NOMO-1 treated with DMSO at 0.1 percent for 48 hours (cell line): Measurements from ENCODE around the gene SPG7.
"Not testable (repeated sequence)": the region's sequence is repeated elsewhere in the genome, so short reads cannot be mapped to it uniquely, and the experiment has no call there.

Experiments used
- DNase-seq: peaks from one replicate; lab custom pipeline; 2025; ENCODE audit not compliant: unreplicated experiment; lab: John Stamatoyannopoulos, UW

The SPG7 gene

DNA sequence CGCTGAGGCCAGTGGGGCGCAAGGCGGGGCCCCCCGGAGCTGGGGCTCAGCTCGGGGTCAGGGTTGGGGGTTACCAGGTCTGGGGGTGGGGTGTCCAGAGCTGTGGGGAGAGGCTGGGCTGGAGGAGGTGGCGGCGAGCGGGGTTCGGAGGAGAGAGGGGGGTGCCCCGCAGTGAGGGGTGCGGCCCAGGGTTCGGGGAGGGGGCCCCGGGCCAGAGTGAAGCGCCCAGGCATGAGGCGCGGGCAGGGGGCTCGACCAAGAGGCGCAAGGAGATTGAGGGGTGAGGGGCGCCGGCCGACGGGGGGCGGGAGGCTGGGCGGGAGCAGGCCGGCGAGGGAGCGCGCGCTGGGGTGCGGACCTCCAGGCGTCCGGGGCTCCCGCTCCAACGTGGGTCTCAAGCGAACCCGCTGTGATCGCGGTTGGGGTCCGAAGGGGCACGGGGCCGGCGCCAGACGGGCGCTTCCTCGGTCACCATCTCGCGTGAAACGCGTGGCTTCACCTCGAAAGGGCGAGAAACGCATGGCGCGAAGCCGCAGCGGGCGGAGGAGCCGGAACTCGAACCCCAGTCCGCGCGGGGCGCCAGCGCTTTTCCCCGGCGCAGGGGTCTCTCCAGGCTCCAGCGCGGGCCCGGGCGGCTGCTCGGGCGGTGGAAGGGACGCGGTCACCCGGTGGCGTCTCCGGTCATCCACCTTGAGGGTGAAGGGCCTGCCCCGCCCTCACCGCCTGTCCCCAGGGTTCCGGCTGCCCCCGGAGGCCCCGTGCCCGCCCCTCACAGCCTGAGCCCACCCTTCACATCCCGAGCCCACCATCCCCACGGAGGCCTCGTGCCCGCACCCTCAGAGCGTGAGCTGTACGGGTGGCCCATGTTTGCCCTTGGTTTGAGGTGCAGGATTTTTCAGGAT, 68.2 kb downstream of the SPG7 start:
- DNase-seq = no peak

DNA sequence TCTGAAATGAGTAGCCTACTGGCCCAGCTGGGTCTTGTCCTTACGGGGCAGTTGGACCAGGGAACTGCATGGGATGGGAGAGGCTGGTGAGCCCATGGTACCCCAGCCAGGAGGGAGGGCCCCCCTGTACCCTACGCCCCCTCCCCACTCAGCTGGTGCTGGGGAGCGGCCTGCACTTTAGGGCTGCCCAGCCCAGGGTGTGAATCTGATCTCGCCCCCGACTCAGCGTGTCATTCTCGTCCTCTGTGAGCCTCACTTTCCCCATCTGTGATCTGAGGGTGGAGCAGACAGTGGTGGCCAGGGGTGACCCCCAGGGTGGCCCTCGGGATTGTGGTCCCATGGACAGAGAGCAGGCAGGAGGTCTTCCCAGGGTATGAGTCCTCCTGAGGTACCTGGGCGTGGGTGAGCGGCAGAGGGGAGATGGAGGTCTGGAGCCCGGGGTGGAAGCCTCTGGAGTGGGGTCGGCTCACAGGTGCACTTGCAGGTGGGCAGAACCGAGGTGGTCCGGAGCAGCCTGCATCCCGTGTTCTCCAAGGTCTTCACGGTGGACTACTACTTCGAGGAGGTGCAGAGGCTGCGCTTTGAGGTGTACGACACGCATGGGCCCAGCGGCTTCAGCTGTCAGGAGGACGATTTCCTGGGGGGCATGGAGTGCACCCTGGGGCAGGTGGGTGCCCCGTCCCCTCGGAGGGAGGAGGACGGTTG, 69.0 kb downstream of the SPG7 start:
- no peak for DNase-seq

DNA sequence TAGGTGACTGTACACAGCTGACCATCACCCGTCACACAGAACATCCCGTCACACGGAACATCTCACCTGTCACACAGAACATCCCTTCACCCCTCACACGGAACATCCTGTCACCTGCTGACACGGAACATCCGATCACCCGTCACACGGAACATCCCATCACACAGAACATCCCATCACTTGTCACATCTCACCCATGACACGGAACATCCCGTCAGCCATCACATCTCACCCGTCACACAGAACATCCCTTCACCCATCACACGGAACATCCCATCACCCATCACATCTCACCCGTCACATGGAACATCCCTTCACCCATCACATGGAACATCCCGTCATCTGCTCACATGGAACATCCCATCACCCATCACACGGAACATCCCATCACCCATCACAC, 71.1 kb downstream of the SPG7 start:
- DNase-seq = no peak

DNA sequence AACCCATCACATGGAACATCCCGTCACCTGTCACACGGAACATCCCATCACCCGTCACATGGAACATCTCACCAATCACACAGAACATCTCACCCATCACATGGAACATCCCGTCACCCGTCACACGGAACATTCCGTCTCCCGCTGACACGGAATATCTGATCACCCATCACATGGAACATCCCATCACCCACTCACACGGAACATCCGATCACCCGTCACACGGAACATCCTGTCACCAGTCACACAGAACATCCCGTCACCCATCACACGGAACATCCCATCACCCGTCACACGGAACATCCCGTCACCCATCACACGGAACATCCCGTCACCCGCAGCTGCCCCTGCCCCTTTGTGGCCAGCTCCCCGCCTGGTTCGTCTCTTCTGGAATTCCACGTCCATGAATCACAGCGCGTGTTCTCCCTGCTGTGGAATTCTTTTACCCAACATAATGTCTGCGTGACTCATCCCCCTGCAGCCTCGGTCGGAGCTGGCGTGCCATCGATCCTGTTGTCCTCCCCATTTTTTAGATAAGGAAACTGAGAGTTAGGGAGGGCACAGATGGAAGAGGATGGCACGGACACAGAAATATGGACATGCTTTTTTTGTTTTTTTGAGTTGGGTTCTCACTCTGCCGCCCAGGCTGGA, 73.0 kb downstream of the SPG7 start:
- no peak for DNase-seq

DNA sequence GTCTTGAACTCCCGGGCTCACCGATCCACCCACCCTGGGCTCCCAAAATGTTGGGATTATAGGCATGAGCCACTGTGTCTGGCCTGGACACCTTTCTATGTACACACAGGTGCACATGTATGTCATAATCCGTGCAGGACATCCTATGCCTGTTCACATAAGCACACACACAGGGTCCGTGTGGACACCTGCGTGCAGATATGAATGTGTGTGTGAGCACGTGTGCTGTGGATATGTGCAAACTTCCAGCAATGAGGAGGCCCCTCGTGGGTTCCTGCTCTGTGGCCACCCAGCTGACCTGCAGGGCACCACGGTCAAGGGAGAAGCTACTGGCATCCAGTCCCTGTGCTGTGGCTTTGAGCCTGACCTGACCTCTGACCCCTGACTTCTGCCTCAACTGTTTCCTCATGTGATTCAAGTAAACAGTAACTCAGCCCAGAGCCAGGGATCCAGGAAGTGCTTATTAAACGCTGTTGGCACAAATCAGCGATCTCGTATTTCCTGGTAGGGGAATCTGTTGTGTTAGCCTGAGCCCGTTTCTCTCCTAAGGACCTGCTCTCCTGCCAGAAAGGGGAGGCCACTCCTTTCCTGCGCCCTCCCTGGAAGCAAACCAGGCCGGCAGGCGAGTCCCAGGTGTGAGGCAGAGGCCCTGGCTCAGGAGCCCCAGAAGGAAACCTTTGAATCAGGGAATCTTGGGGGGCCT, 73.8 kb downstream of the SPG7 start:
- no peak for DNase-seq

DNA sequence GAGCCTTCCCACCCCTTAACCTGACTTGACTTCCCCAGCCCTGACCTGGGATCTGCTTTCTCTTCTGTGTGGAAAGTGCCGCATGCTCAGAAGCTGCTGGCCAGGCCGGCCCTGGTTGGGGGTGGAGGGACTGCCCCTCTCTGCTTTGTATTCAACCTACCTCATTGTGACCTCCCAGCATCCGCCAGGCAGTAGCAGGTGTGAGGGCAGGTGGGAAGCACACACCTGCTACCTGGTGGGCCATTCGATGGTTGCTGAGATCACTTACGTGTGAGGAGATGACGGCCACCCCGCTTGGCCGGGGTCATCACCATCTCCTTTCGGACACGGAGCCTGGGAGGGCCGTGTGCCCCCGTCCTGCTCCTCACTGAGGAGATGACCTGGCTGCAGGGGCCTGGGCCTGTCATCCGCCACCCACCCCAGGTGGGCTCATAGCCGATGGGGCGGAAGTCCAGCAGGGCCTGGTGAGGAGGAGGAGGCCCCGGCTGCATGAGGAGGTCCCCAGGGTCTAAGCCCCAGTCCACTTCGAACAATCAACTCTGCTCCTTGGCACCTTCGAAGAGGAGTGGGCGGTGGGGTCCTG, 74.5 kb downstream of the SPG7 start:
- no peak for DNase-seq

DNA sequence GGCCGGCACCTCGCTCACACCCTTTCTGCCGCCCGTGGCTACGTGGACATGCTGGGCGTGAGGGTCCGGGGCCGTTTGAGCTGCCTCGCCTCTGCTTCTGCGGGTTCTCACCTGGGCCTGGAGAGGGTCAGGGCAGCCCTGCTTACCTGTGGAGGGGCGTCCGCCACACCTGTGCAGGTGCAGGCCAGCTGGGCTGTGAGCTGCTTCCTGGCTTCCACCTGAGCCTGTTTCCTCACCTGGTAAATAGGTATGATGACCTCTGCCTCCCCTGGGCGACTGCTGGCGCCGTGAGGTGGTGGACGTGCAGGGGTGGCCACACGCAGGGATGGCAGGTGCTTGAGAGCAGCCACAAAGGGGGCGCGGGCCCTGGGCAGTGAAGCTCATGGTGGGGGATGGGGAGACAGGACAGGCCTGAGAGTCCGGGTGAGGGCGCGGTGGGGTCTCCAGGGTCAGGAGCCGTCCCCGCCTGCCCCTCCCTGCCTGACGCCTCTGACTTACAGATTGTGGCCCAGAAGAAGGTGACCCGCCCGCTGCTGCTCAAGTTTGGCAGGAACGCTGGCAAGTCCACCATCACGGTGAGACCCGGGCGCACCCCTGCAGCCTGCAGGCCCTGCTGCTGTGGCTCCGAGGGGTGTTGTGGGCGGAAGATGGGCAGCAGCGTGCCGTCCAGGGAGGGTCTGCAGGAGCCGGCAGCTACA, 75.1 kb downstream of the SPG7 start:
- DNase-seq = no peak

DNA sequence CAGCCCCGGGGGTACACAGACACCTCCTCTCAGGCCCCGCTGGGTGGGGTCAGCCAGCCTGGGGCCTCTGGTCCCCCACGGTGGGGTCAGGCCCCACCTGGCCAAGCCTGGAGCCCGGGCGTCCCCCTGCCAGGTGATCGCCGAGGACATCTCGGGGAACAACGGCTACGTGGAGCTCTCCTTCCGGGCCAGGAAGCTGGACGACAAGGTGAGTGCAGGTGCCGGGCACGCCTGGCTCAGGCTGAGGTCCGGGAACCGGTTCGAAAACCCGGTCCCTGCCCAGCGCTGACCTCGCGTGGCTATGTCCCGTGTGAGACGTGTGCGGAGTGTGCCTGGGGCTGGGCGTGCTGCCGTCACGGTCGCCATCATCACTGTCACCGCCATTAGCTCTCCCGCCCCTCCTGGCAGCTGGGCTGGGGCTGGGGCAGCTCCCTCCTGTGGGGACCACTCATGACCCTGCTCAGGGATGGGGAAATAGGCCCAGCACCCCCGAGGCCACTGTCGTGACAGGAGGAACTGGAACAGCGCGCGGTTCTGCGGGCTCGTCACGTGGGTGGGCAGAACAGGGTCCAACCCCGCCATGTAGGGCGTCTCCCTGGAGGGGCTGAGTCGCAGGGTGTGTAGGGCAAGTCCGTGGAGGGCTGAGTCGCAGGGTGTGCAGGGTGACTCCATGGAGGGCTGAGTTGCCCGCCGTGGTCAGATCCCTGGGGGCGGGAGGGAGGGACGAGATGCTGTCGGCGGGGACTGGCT, 75.9 kb downstream of the SPG7 start:
- DNase-seq = no peak

DNA sequence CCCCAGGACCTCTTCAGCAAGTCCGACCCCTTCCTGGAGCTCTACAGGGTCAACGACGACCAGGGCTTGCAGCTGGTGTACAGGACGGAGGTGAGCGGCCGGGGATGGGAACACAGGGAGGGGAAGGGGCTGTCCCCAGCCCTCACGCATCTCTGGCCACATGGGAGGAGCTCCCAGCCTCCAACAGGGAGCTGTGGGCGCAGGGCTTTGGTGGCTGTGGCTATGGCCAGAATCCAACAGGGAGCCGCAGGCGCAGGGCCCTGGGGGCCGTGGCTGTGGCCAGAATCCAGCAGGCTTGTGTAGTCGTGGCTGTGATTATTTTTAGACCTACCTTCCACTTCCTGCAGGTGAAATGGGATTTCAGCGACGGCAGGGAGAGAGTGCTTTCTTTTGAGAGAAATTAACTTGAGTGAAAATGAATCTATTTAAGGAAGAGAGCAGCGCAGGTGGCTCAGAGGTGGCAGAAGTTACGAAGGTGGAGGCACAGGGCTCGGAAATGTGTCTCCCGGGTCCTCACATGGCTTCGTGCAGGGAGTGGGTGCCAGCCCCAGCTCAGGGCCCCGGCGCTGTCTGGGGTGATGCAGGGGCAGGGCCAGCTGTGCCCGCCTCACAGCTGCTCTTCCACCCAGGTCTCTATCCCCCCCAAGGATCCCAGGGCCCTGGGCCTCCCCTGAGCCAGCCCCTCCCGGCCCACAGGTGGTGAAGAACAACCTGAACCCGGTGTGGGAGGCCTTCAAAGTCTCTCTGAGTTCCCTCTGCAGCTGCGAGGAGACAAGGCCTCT, 76.8 kb downstream of the SPG7 start:
- no peak for DNase-seq

DNA sequence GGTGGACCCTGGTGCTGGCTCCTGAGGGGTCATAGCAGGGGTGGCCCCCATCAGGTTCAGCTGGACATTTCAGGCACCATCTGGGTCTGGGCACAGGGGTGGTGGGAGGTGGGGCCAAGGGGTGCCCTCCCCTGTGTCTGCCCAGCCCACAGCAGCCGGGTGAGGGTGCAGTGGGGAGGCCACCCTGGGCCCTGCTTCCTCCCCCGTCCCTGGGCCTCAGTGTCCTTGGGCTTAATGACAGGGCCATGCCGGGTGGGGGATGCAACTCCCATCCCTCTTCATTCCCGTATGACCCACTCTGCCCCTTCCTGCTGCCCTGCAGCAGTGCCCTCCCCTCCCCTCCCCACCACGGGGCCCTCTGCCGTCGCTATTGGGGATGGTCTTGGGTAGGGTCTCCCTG, 78.0 kb downstream of the SPG7 start:
- no peak for DNase-seq

DNA sequence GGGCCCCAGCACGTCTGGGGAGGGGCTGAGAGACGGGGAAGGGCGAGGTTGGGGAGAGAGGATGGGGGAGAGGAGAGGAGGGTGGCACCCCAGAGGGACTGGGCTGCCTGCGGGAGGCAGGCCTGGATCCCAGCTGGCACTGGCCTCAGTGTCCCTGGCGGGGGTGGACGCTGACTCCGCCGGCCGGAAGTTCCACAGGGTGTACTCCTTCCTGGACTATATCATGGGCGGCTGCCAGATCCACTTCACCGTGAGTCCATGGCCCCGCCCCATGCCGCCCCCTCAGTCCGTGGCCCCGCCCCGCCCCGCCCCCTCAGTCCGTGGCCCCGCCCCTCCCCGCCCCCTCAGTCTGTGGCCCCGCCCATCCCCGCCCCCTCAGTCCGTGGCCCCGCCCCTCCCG, 78.7 kb downstream of the SPG7 start:
- no peak for DNase-seq

DNA sequence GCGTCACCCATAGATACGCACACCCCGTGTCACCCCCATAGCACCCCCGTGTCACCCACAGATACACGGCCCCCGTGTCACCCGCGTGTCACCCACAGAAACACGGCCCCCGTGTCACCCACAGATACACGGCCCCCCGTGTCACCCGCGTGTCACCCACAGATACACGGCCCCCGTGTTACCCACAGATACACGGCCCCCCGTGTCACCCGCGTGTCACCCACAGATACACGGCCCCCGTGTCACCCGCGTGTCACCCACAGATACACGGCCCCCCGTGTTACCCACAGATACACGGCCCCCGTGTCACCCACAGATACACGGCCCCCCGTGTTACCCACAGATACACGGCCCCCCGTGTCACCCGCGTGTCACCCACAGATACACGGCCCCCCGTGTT, 79.5 kb downstream of the SPG7 start:
- not testable (repeated sequence) for DNase-seq

DNA sequence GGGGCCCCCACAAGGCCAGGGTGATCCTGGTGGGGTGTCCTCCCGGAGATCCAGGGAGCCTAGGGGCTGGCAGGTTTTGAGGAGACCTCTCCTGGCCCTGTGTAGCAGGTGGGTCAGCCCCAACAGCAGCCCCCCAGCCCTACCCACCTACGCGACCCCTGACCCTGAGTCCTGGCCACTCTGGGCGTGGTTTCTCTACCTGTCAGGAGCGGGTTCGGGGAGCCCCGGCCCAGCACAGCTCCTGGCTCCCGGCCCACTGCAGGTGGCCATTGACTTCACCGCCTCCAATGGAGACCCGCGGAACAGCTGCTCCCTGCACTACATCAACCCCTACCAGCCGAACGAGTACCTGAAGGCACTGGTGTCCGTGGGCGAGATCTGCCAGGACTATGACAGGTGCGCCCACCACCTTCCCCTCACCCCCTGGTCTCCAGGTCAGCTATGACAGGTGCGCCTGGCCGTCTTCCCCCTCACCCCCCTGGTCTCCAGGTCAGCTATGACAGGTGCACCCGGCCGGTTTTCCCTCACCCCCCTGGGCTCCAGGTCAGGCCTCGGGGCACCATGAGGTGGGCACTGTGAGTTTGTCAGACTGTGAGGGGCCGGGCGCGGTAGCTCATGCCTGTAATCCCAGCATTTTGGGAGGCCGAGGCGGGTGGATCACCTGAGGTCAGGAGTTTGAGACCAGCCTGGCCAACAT, 80.4 kb downstream of the SPG7 start:
- no peak for DNase-seq

DNA sequence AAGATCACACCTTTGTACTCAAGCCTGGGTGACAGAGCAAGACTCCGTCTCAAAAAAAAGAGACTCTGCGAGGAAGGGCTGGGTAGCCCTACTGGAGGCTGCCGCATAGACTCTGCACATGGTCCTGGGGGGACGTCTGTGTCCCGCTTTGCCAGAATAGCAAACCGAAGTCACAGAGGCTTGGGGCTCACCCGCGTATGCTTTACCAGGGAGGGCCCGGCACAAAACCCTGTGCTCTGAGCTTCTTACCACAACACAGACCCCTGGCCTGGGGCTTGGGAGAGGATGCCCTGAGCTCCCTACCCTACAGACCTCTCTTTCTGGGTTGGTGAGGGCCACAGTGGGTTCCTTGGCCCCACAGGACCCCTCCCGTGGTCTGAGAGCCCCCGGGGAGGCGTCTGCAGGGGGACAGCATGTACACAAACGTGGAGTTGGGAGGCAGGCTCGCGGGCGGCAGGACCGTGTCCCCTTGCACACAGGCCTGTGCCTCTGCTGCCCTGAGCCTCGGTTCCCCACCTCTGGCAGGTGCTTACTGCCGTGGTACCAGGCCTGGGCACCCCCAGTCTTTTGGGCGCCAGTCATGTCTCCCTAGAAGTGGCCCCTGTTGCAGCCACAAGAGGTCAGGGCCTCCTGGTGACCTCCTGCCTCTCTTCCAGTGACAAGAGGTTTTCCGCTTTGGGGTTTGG, 81.2 kb downstream of the SPG7 start:
- DNase-seq = no peak

DNA sequence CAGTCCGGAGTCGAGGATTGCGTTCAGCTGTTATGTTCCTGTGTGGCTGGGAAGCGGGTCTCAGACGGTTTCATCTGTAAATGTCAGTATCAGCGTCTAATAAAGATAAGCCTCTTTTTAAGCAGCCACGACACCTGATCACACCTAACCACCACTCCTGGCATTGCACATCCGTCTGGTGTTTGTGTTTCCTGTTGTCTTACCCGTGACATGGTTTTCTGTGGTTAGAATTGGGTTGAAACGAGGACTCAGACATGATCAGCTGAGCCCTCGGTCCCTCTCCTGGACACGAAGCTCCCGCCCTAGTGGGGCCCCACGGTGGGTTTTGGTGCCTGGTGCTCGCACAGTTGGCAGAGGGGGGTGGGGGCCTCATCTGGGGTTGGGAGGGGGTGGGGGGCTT, 85.6 kb downstream of the SPG7 start:
- DNase-seq = no peak

DNA sequence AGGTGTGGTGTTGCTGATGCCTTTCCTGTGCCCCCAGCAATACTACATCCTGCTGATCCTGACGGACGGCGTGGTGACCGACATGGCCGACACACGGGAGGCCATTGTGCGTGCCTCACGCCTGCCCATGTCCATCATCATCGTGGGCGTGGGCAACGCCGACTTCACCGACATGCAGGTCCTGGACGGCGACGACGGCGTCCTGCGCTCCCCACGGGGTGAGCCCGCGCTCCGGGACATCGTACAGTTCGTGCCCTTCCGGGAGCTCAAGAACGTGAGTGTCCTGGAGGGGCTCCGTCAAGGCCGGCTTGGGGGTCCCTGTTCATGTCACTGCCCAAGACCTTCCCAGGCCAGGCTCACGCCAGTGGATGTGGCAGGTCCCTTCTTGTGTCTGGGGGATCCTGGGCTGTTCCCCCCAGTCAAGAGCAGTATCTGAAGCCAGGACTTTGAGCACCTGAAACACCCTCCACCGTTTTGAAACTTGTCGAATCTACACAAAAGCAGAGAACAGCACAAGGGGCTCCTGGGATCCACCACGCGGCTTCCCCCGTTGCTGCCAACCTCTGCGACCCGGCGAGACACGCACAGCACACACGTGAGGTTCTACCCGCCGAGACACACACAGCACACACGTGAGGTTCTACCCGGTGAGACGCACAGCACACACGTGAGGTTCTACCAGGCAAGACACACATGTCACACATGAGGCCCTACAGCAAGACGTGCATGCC, 87.3 kb downstream of the SPG7 start:
- DNase-seq = no peak

DNA sequence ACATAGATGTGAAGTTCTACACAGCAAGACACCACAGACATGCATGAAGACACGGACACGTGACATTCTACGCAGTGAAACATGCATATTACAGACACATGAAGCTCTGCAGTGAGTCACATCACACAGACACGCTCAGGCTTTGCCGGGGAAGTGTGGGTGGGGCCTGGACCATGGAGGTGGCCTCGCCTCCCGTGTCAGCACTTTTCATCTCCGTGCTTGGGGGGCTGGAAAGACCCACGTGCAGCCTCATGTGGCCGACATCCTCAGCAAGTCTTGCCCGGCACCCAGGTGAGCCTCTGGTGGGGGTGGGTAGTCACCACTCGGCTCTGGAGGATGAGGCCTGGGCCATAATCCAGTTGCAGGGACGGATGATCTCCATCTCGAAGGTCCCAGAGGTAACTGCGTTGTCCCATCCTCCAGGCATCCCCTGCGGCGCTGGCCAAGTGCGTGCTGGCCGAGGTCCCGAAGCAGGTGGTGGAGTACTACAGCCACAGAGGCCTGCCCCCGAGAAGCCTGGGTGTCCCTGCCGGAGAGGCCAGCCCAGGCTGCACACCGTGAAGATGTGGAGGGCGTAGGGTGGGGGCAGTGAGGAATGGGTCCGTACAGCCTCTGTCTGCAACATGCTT, 88.0 kb downstream of the SPG7 start:
- DNase-seq = no peak
